Ascending aorta (tissue), 2 donors: Measurements from ENCODE around the gene GPR158. TPM values are rescaled to one million over a fixed set of nuclear protein-coding genes. Genes with fewer than 3 reads are reported as not detected.

ENCODE experiments used
- DNase-seq, 2 donors: peaks; one replicate each; pipeline ENCODE4 v3.0.0-alpha.2; 2019; ENCODE audit warnings: low spot score in 2 of 2
- H3K27ac ChIP-seq, 2 donors: fragments of 200-600 bp; sonication (generic); one replicate each; pipeline ENCODE4 v1.5.1; 2016 to 2017; ENCODE audit warnings: mild to moderate bottlenecking in 1 of 2
- H3K27me3 ChIP-seq: fragments of 200-600 bp; sonication (generic); one replicate; pipeline ENCODE4 v1.5.1; 2017
- H3K36me3 ChIP-seq, 2 donors: fragments of 200-600 bp; sonication (generic); one replicate each; pipeline ENCODE4 v1.5.1; 2016
- H3K4me1 ChIP-seq, 2 donors: fragments of 200-600 bp; sonication (generic); one replicate each; pipeline ENCODE4 v1.5.1; 2016 to 2017; ENCODE audit warnings: mild to moderate bottlenecking in 1 of 2
- H3K4me3 ChIP-seq, 2 donors: fragments of 200-600 bp; sonication (generic); one replicate each; pipeline ENCODE4 v1.5.1; 2016 to 2017; ENCODE audit warnings: mild to moderate bottlenecking in 1 of 2
- H3K9me3 ChIP-seq, 2 donors: fragments of 200-600 bp; sonication (generic); one replicate each; pipeline ENCODE4 v1.5.1; 2016
- intact Hi-C: fragments of 100-400 bp; cut with DNase I; formaldehyde crosslinking; loops from one replicate; pipeline ENCODE4 v1.15.1; 2023
- total RNA-seq: library from RNA; depleted of rRNA; stranded (reverse); fragments of >200 nt; gene quantifications from one replicate; pipeline ENCODE4 v1.1.0, GENCODE V29; 2016
- TF ChIP-seq, protein P1 (sequence below), 3 experiments: fragments of 200-600 bp in 2 of 3; fragments of 450-650 bp in 1 of 3; sonication (generic) in 2 of 3; IDR thresholded peaks; one replicate each; pipeline ENCODE4 v1.5.1; 2016 to 2019; ENCODE audit warnings: antibody characterized with exemption in 3 of 3, mild to moderate bottlenecking in 1 of 3, moderate library complexity in 1 of 3

The GPR158 gene
- total RNA-seq, 1 donor from 2014 or later, result not detected

DNA sequence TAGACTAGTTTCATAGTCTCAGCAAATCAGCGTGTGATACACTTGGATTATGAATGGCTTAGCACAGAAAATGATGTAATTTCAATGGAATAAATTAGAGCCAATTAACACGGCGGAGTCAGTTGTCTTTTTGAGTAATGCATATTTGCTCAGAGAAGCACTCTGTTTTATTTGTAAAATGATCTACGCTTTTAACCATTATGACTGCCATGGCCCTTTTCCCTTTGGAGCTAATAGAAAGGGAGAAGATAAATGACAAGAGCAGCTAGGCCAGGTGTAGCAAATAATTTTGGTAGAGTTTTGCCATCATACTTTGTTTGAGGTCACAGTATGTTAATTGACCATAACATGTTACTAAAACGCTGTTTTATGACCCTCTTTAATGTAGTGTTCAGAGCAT is 86.8 kb downstream of the GPR158 start:
- no peaks in the 10 kb centered on the region for H3K9me3 ChIP-seq
- intact Hi-C loops, result no loop called here
- H3K36me3 ChIP-seq, result no peaks in the 10 kb centered on the region
- no peaks in the 10 kb centered on the region for H3K4me1 ChIP-seq
- H3K4me3 ChIP-seq, result no peak overlapping the region
- no peak overlapping the region for H3K27ac ChIP-seq
- DNase-seq, result no peak
- TF ChIP-seq, protein P1, sequence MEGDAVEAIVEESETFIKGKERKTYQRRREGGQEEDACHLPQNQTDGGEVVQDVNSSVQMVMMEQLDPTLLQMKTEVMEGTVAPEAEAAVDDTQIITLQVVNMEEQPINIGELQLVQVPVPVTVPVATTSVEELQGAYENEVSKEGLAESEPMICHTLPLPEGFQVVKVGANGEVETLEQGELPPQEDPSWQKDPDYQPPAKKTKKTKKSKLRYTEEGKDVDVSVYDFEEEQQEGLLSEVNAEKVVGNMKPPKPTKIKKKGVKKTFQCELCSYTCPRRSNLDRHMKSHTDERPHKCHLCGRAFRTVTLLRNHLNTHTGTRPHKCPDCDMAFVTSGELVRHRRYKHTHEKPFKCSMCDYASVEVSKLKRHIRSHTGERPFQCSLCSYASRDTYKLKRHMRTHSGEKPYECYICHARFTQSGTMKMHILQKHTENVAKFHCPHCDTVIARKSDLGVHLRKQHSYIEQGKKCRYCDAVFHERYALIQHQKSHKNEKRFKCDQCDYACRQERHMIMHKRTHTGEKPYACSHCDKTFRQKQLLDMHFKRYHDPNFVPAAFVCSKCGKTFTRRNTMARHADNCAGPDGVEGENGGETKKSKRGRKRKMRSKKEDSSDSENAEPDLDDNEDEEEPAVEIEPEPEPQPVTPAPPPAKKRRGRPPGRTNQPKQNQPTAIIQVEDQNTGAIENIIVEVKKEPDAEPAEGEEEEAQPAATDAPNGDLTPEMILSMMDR (IDR thresholded peaks at IDR 0.05), result no peak
- no peaks in the 10 kb centered on the region for H3K27me3 ChIP-seq

DNA sequence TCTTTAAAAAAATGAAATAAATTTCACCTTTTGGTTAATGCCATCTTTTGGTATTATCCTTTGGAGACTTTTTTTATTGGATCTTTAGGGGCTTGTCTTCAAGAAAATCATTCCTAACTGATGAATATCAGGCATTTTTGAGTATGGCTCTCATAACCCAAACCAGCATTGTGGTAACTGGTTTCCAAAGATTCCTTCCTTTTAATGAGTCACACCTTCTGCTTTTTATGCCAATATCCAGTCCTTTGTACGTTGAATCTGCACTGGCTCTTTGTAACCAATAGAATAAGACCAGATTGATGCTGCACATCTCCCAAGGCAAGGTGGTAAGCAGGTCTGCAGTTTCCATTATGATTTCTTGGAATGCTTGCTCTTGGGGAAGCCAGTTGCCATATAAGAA is 89.1 kb downstream of the GPR158 start:
- intact Hi-C loops, result no loop called here
- Histone ChIP-seq H3K27ac (no peak overlapping the region), H3K9me3 (no peaks in the 10 kb centered on the region), H3K27me3 (no peaks in the 10 kb centered on the region), H3K4me3 (no peak overlapping the region), H3K36me3 (no peaks in the 10 kb centered on the region), H3K4me1 (no peaks in the 10 kb centered on the region)
- no peak for DNase-seq
- TF ChIP-seq, protein P1 (IDR thresholded peaks at IDR 0.05), result no peak

DNA sequence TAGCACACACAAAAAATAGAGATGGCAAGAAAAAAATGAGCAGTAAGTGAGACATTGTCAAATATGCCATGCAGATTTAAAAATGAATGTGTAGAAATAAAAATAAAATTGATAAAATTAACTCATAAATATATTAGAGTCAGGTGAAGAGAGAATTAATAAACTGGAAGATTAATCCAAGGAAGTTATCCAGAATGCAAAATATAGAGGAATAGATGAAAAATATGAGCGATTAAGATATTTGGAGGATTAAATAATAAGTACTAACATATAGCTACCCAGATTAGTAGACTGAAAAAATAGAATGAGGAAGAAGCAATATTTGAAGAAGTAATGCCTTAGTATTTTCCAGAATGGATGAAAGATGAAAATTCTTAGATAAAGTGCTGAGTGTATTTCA is 103.4 kb downstream of the GPR158 start:
- no peak overlapping the region for H3K27ac ChIP-seq
- H3K36me3 ChIP-seq, result no peaks in the 10 kb centered on the region
- no peak overlapping the region for H3K4me3 ChIP-seq
- TF ChIP-seq, protein P1 (IDR thresholded peaks at IDR 0.05), result no peak
- intact Hi-C loops, result no loop called here
- peaks cover 0 to 13% of the 10 kb centered on the region in 2 donors for H3K9me3 ChIP-seq
- no peaks in the 10 kb centered on the region for H3K4me1 ChIP-seq
- H3K27me3 ChIP-seq, result no peaks in the 10 kb centered on the region
- DNase-seq, result no peak

DNA sequence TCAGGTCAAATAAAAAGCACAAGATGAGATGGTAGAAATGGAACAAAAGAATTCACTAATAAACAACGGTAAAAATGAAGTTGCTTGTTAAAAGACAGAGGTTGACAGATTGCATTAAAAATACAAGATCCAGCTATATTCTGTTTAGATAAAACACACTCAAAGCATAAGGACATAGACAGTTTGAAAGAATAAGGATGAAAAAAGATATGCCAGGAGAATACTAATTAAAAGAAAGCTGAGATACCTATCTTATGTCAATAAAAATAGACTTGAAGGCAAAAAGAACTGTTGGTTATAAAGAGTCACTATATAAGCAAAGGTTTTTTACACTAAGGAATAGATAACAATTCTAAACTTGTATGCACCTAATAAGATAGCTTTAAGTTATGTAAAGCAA is 105.3 kb downstream of the GPR158 start:
- no peak overlapping the region for H3K27ac ChIP-seq
- no peaks in the 10 kb centered on the region for H3K4me1 ChIP-seq
- H3K36me3 ChIP-seq, result no peaks in the 10 kb centered on the region
- H3K4me3 ChIP-seq, result no peak overlapping the region
- no peak for DNase-seq
- peaks cover 0 to 13% of the 10 kb centered on the region in 2 donors for H3K9me3 ChIP-seq
- no peaks in the 10 kb centered on the region for H3K27me3 ChIP-seq
- intact Hi-C loops, result no loop called here
- TF ChIP-seq, protein P1 (IDR thresholded peaks at IDR 0.05), result no peak

DNA sequence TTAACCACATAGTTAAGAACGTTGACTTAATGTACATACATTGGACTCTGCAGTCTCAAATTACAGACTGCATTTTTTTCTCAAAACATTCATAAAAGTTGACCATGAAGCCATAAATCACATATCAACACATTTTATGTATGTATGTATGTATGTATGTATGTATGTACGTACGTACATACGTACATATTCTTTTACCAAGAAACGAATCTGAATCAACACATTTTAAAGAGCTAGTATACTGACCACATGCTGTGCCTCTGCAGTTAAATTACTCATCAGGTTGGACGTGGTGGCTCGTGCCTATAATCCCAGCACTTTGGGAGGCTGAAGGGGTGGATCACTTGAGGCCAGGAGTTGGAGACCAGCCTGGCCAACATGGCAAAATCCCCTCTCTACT is 105.8 kb downstream of the GPR158 start:
- no peak for DNase-seq
- TF ChIP-seq, protein P1 (IDR thresholded peaks at IDR 0.05), result no peak
- H3K27ac ChIP-seq, result no peak overlapping the region
- H3K36me3 ChIP-seq, result no peaks in the 10 kb centered on the region
- H3K9me3 ChIP-seq, result peaks cover 0 to 13% of the 10 kb centered on the region in 2 donors
- intact Hi-C loops, result no loop called here
- no peak overlapping the region for H3K4me3 ChIP-seq
- H3K4me1 ChIP-seq, result no peaks in the 10 kb centered on the region
- H3K27me3 ChIP-seq, result no peaks in the 10 kb centered on the region

DNA sequence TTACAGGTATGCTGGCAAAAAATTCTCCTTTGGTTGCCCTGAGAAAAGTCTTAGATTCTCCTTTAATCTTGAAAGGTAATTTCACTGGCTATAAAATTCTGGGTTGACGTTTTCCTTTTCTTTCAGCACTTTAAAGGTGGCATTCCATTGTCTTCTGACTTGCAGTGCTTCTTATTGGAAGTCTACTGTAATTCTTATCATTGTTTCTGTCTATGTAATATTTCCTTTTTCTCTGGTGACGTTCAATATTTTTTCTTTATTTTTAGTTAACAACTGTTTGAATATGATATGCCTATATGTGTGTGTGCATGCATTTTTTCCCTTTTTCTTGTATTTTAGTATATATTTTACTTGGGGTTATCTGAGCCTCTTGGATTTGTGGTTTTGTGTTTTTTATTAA is 111.0 kb downstream of the GPR158 start:
- intact Hi-C loops, result no loop called here
- no peak for DNase-seq
- H3K36me3 ChIP-seq, result no peaks in the 10 kb centered on the region
- TF ChIP-seq, protein P1 (IDR thresholded peaks at IDR 0.05), result no peak
- no peak overlapping the region for H3K27ac ChIP-seq
- no peaks in the 10 kb centered on the region for H3K4me1 ChIP-seq
- H3K4me3 ChIP-seq, result no peak overlapping the region
- no peaks in the 10 kb centered on the region for H3K27me3 ChIP-seq
- H3K9me3 ChIP-seq, result no peaks in the 10 kb centered on the region
